HepG2 (cell line): Measurements from ENCODE around the gene NUAK2.

Source experiments
- ASH2L ChIP-seq: fragments of 300-600, 200-600 bp; sonication (generic); IDR thresholded peaks from 2 replicates; pipeline ENCODE4 v1.7.0; 2017; ENCODE audit warnings: low read depth, mild to moderate bottlenecking, moderate library complexity, mixed read lengths, low read length; ENCODE audit not compliant: insufficient read length
- EZH2 ChIP-seq: conservative IDR thresholded peaks from 2 replicates; pipeline ENCODE4 v1.6.1; 2012; ENCODE audit warnings: mild to moderate bottlenecking, low read depth, low read length, moderate library complexity
- FOXM1 ChIP-seq: sonication (generic); formaldehyde crosslinking; IDR thresholded peaks from 2 replicates; pipeline ENCODE4 v1.5.0; 2020; ENCODE audit warnings: missing genetic modification reagents
- HMGA1 ChIP-seq: sonication (generic); formaldehyde crosslinking; conservative IDR thresholded peaks from 2 replicates; pipeline ENCODE4 v1.4.0; 2020; ENCODE audit warnings: missing genetic modification reagents
- MXD4 ChIP-seq: IDR thresholded peaks from 2 replicates; pipeline ENCODE4 v1.6.1; 2016; ENCODE audit warnings: mild to moderate bottlenecking, missing biosample characterization, missing genetic modification reagents
- RAD51 ChIP-seq: fragments of 450-650 bp; IDR thresholded peaks from 2 replicates; pipeline ENCODE4 v1.6.1; 2016; ENCODE audit warnings: borderline replicate concordance
- RFX5 ChIP-seq: IDR thresholded peaks from 2 replicates; pipeline ENCODE4 v1.6.1; 2011; ENCODE audit warnings: low read depth, low read length, improper control_type of control experiment
- TBP ChIP-seq: sonication (generic); formaldehyde crosslinking; IDR thresholded peaks from 2 replicates; pipeline ENCODE4 v1.5.0; 2020; ENCODE audit warnings: missing genetic modification reagents
- ZNF34 ChIP-seq: sonication (generic); formaldehyde crosslinking; IDR thresholded peaks from 2 replicates; pipeline ENCODE4 v1.4.0; 2020; ENCODE audit warnings: mild to moderate bottlenecking, missing genetic modification reagents, borderline replicate concordance
- ZNF530 ChIP-seq: sonication (generic); formaldehyde crosslinking; IDR thresholded peaks from 2 replicates; pipeline ENCODE4 v1.5.0; 2020; ENCODE audit warnings: low read depth, mild to moderate bottlenecking, missing genetic modification reagents
- ZNF703 ChIP-seq: sonication (generic); formaldehyde crosslinking; IDR thresholded peaks from 2 replicates; pipeline ENCODE4 v1.5.1; 2020; ENCODE audit warnings: missing genetic modification reagents, mild to moderate bottlenecking, moderate library complexity, borderline replicate concordance
- TF ChIP-seq, protein P1 (sequence below): sonication (generic); formaldehyde crosslinking; IDR thresholded peaks from 2 replicates; pipeline ENCODE4 v1.5.1; 2020; ENCODE audit warnings: missing genetic modification reagents, mild to moderate bottlenecking, borderline replicate concordance
- TF ChIP-seq, protein P2 (sequence below): sonication (generic); formaldehyde crosslinking; IDR thresholded peaks from 2 replicates; pipeline ENCODE4 v1.4.0; 2020; ENCODE audit warnings: low read depth, mild to moderate bottlenecking, missing genetic modification reagents
- TF ChIP-seq, protein P3 (sequence below): sonication (generic); formaldehyde crosslinking; IDR thresholded peaks from 2 replicates; pipeline ENCODE4 v1.5.0; 2020; ENCODE audit warnings: mild to moderate bottlenecking, missing genetic modification reagents, moderate library complexity

DNA sequence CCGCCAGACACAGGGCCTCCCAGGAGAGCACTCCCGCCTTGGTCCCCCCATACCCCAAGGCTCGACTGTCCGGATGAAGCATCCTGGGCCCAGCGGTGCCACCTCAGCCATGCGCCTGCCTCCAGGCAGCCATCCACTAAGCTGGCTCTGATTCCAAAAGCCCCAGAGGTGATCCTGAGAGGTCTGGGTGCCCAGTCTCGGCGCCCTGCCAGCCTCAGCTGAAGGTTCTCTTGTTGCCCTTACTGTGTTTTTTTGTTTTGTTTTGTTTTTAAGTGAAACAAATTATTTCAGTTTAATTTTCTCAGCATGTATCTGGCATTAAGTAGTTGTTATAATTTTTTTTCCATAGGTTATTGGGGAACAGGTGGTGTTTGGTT, 44.9 kb downstream of the NUAK2 start:
- TF ChIP-seq TBP (CRISPR knock-in tag) (no peak), ZNF703 (no peak), MXD4 (CRISPR knock-in tag) (no peak), ZNF34 (CRISPR knock-in tag) (no peak), RFX5 (no peak), EZH2 (no peak), RAD51 (no peak), ZNF530 (no peak), FOXM1 (CRISPR knock-in tag) (no peak), HMGA1 (no peak), ASH2L (no peak)
- TF ChIP-seq, protein P1, sequence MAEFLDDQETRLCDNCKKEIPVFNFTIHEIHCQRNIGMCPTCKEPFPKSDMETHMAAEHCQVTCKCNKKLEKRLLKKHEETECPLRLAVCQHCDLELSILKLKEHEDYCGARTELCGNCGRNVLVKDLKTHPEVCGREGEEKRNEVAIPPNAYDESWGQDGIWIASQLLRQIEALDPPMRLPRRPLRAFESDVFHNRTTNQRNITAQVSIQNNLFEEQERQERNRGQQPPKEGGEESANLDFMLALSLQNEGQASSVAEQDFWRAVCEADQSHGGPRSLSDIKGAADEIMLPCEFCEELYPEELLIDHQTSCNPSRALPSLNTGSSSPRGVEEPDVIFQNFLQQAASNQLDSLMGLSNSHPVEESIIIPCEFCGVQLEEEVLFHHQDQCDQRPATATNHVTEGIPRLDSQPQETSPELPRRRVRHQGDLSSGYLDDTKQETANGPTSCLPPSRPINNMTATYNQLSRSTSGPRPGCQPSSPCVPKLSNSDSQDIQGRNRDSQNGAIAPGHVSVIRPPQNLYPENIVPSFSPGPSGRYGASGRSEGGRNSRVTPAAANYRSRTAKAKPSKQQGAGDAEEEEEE (CRISPR knock-in tag): no peak
- TF ChIP-seq, protein P2, sequence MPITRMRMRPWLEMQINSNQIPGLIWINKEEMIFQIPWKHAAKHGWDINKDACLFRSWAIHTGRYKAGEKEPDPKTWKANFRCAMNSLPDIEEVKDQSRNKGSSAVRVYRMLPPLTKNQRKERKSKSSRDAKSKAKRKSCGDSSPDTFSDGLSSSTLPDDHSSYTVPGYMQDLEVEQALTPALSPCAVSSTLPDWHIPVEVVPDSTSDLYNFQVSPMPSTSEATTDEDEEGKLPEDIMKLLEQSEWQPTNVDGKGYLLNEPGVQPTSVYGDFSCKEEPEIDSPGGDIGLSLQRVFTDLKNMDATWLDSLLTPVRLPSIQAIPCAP (CRISPR knock-in tag): no peak
- TF ChIP-seq, protein P3, sequence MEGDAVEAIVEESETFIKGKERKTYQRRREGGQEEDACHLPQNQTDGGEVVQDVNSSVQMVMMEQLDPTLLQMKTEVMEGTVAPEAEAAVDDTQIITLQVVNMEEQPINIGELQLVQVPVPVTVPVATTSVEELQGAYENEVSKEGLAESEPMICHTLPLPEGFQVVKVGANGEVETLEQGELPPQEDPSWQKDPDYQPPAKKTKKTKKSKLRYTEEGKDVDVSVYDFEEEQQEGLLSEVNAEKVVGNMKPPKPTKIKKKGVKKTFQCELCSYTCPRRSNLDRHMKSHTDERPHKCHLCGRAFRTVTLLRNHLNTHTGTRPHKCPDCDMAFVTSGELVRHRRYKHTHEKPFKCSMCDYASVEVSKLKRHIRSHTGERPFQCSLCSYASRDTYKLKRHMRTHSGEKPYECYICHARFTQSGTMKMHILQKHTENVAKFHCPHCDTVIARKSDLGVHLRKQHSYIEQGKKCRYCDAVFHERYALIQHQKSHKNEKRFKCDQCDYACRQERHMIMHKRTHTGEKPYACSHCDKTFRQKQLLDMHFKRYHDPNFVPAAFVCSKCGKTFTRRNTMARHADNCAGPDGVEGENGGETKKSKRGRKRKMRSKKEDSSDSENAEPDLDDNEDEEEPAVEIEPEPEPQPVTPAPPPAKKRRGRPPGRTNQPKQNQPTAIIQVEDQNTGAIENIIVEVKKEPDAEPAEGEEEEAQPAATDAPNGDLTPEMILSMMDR (CRISPR knock-in tag): no peak
